GM18519 (cell line): ENCODE results near the gene PPFIA3.

Experiments used
- ATAC-seq: cut with Tn5 transposase; IDR thresholded peaks from one replicate; pipeline ENCODE4 v1.9.1; 2021; ENCODE audit warnings: mild to moderate bottlenecking, moderate library complexity; ENCODE audit not compliant: unreplicated experiment, low FRiP score

Gene PPFIA3

GRCh38 chr19:49102303-49102702 is 17.0 kb upstream of the PPFIA3 start:
- no peak for ATAC-seq

GRCh38 chr19:49103331-49104085 is 15.8 kb upstream of the PPFIA3 start:
- no peak for ATAC-seq

- ATAC-seq, result no peak
These were observed 15.0 kb upstream of the PPFIA3 start for GRCh38 chr19:49104229-49104864.

- no peak for ATAC-seq
These were observed 12.7 kb upstream of the PPFIA3 start for GRCh38 chr19:49106648-49107135.

GRCh38 chr19:49107625-49108459 is 11.5 kb upstream of the PPFIA3 start:
- ATAC-seq, result no peak

GRCh38 chr19:49109051-49109450 is 10.3 kb upstream of the PPFIA3 start:
- no peak for ATAC-seq

GRCh38 chr19:49109569-49110233 is 9.6 kb upstream of the PPFIA3 start:
- no peak for ATAC-seq

- ATAC-seq, result no peak
These were observed 8.8 kb upstream of the PPFIA3 start for GRCh38 chr19:49110567-49110966.

GRCh38 chr19:49111218-49111998 is 7.9 kb upstream of the PPFIA3 start:
- ATAC-seq, result no peak

- ATAC-seq, result peak; percentile 43
These were observed 5.3 kb upstream of the PPFIA3 start, which contains the start of gene LIN7B for GRCh38 chr19:49113762-49114629. Gene LIN7B (plus strand): TSS chr19:49114370. CDS start chr19:49114405, 35 bp downstream.

GRCh38 chr19:49114630-49115363 is 4.5 kb upstream of the PPFIA3 start:
- ATAC-seq, result no peak

GRCh38 chr19:49116544-49116943 is 2.8 kb upstream of the PPFIA3 start:
- ATAC-seq, result no peak

- ATAC-seq, result no peak
These were observed 1.4 kb upstream of the PPFIA3 start for GRCh38 chr19:49117677-49118564.

- peak; percentile 51 for ATAC-seq
These were observed 556 bp upstream of the PPFIA3 start, which contains the start of gene C19orf73 for GRCh38 chr19:49118565-49119410. Gene C19orf73 (minus strand): TSS chr19:49119143. CDS start chr19:49119022, 121 bp downstream.

- no peak for ATAC-seq
These were observed 960 bp downstream of the PPFIA3 start for GRCh38 chr19:49120325-49120683.

- no peak for ATAC-seq
These were observed 1.5 kb downstream of the PPFIA3 start for GRCh38 chr19:49120868-49121267.
